DMS53 treated with DMSO at 0.1 percent for 48 hours (cell line): ENCODE data around the gene CAPN12.

Experiments used
- DNase-seq: peaks from one replicate; lab custom pipeline; 2025; ENCODE audit not compliant: unreplicated experiment; lab: John Stamatoyannopoulos, UW

The CAPN12 gene

GRCh38 chr19:38737921-38738737 is 6.1 kb downstream of the CAPN12 start:
- DNase-seq = no peak

GRCh38 chr19:38737281-38737865 is 6.9 kb downstream of the CAPN12 start:
- no peak for DNase-seq

GRCh38 chr19:38736413-38737280 is 7.6 kb downstream of the CAPN12 start:
- DNase-seq = peak; percentile 80

- peak; percentile 28 for DNase-seq
These were observed 8.2 kb downstream of the CAPN12 start for GRCh38 chr19:38736036-38736412.

GRCh38 chr19:38735257-38735686 is 9.0 kb downstream of the CAPN12 start:
- DNase-seq = no peak

GRCh38 chr19:38734426-38735256 is 9.6 kb downstream of the CAPN12 start:
- peak; percentile 45 for DNase-seq

- no peak for DNase-seq
These were observed 10.2 kb downstream of the CAPN12 start for GRCh38 chr19:38734176-38734425.

GRCh38 chr19:38733493-38734175 is 10.6 kb downstream of the CAPN12 start:
- peak; percentile 22 for DNase-seq

- no peak for DNase-seq
These were observed 11.1 kb downstream of the CAPN12 start for GRCh38 chr19:38733241-38733492.

GRCh38 chr19:38731654-38732301 is 12.5 kb downstream of the CAPN12 start:
- DNase-seq = peak; percentile 92

GRCh38 chr19:38730731-38731589 is 13.3 kb downstream of the CAPN12 start:
- no peak for DNase-seq

- no peak for DNase-seq
These were observed 13.9 kb downstream of the CAPN12 start for GRCh38 chr19:38730470-38730730.

GRCh38 chr19:38729653-38730469 is 14.4 kb downstream of the CAPN12 start:
- DNase-seq = peak; percentile 25

GRCh38 chr19:38728752-38729541 is 15.3 kb downstream of the CAPN12 start:
- DNase-seq = no peak

GRCh38 chr19:38727868-38728660 is 16.2 kb downstream of the CAPN12 start:
- no peak for DNase-seq

GRCh38 chr19:38727306-38727867 is 16.9 kb downstream of the CAPN12 start:
- DNase-seq = no peak

GRCh38 chr19:38726761-38727301 is 17.4 kb downstream of the CAPN12 start:
- DNase-seq = no peak
